ENCODE measurements around the gene CAPZA2. TPM values are rescaled to one million over a fixed set of nuclear protein-coding genes. Genes with fewer than 3 reads are reported as not detected.
A peak's percentile ranks its signal among the peaks of the same experiment; 100 is the strongest.

The CAPZA2 gene
- total and polyA plus RNA-seq, 9 of the 15 experiments (the other 6 are each of a cell fraction or from before 2014, with no cell fraction given) = 67.0 to 524 (median 176) TPM

DNA sequence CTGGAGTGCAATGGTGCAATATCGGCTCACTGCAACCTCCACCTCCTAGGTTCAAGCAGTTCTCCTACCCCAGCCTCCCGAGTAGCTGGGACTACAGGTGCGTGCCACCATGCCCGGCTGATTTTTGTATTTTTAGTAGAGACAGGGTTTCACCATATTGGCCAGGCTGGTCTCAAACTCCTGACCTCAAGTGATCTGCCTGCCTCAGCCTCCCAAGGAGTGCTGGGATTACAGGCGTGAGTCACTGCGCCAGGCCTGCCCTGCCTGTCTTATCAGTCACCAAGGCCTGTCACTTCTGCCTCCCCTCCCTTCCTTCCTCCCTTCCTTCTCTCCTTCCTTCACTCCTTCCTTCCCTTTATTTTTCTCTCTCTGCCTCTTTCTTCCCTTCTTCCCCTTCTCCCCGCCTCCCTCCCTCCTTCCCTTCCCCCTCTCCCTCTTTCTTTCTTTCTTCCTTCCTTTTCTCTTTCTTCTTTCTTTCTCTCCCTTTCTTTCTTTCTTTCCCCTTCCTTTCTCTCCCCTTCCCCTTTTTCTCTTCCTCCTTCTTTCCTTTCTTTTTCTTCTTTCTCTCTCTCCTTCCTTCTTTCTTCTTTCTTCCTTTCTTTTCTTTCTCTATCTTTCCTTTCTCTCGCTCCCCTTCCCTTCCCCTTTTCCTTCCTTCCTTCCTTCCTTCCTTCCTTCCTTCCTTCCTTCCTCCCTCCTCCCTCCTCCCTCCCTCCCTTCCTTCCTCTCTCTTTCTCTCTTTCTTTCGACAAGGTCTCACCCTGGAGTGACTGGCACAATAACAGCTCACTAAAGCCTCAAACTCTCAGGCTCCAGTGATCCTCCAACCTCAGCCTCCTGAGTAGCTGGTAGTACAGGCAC is 87.8 kb downstream of the CAPZA2 start (continued):
- TF ChIP-seq SRSF9 (IDR thresholded peaks at IDR 0.05; ENCODE audit: borderline replicate concordance, low read depth, low read length) (no peak), ILK (tag; IDR thresholded peaks at IDR 0.05; ENCODE audit: borderline replicate concordance, low read depth) (no peak; the same call in 1 of the 2 replicates), ILF3 (IDR thresholded peaks at IDR 0.05; ENCODE audit: borderline replicate concordance) (no peak), ZFP36 (IDR thresholded peaks at IDR 0.05; ENCODE audit: low read depth, low read length, partially characterized antibody) (no peak), ELF1 (tag; IDR thresholded peaks at IDR 0.05) (no peak), ZNF644 (tag; IDR thresholded peaks at IDR 0.05; ENCODE audit: low read depth) (no peak), NRF1 (conservative IDR thresholded peaks at IDR 0.05 in 1 of 2, IDR thresholded peaks at IDR 0.05 in 1 of 2) (peak; percentile 68 to 72), LEF1 (IDR thresholded peaks at IDR 0.05) (peak; percentile 96), TAF15 (IDR thresholded peaks at IDR 0.05; ENCODE audit: low read depth, low read length) (no peak), DMBX1 (CRISPR knock-in tag; IDR thresholded peaks at IDR 0.05; ENCODE audit: borderline replicate concordance) (0 out of 2 replicates have a peak, but pooled peaks have one; percentile 72), HIVEP1 (CRISPR knock-in tag; IDR thresholded peaks at IDR 0.05) (no peak), MCM3 (IDR thresholded peaks at IDR 0.05) (no peak), EP300 (IDR thresholded peaks at IDR 0.05; ENCODE audit: low read length) (peak; percentile 85), MCM7 (IDR thresholded peaks at IDR 0.05) (peak in 1 of 2 experiments; percentile 97; a peak in 2 of 4 replicates), RBM34 (IDR thresholded peaks at IDR 0.05; ENCODE audit: borderline replicate concordance, insufficient read depth, low read length) (no peak), RBM15 (IDR thresholded peaks at IDR 0.05; ENCODE audit: insufficient read depth, low read length) (no peak), ZNF507 (tag; conservative IDR thresholded peaks at IDR 0.05) (no peak), SMAD1 (IDR thresholded peaks at IDR 0.05; ENCODE audit: low read depth, low read length, partially characterized antibody) (no peak), FOXK2 (conservative IDR thresholded peaks at IDR 0.05 in 1 of 2, IDR thresholded peaks at IDR 0.05 in 1 of 2; ENCODE audit: low read depth in 2 of 2) (peak; percentile 65 to 83; a peak in 3 of 4 replicates), BACH1 (tag; IDR thresholded peaks at IDR 0.05) (no peak), SNIP1 (IDR thresholded peaks at IDR 0.05; ENCODE audit: low read depth) (peak; percentile 77), ZNF134 (CRISPR knock-in tag; conservative IDR thresholded peaks at IDR 0.05) (no peak), POLR2B (IDR thresholded peaks at IDR 0.05; ENCODE audit: low read depth, partially characterized antibody) (peak; percentile 64), MAFK (IDR thresholded peaks at IDR 0.05; ENCODE audit: low read length) (no peak)
- TF ChIP-seq, protein P1, sequence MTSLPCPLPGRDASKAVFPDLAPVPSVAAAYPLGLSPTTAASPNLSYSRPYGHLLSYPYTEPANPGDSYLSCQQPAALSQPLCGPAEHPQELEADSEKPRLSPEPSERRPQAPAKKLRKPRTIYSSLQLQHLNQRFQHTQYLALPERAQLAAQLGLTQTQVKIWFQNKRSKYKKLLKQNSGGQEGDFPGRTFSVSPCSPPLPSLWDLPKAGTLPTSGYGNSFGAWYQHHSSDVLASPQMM (CRISPR knock-in tag; IDR thresholded peaks at IDR 0.05) = no peak
- TF ChIP-seq, protein P2, sequence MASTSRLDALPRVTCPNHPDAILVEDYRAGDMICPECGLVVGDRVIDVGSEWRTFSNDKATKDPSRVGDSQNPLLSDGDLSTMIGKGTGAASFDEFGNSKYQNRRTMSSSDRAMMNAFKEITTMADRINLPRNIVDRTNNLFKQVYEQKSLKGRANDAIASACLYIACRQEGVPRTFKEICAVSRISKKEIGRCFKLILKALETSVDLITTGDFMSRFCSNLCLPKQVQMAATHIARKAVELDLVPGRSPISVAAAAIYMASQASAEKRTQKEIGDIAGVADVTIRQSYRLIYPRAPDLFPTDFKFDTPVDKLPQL (IDR thresholded peaks at IDR 0.05; ENCODE audit: extremely low read depth, insufficient read length) = no peak
- TF ChIP-seq, protein P3, sequence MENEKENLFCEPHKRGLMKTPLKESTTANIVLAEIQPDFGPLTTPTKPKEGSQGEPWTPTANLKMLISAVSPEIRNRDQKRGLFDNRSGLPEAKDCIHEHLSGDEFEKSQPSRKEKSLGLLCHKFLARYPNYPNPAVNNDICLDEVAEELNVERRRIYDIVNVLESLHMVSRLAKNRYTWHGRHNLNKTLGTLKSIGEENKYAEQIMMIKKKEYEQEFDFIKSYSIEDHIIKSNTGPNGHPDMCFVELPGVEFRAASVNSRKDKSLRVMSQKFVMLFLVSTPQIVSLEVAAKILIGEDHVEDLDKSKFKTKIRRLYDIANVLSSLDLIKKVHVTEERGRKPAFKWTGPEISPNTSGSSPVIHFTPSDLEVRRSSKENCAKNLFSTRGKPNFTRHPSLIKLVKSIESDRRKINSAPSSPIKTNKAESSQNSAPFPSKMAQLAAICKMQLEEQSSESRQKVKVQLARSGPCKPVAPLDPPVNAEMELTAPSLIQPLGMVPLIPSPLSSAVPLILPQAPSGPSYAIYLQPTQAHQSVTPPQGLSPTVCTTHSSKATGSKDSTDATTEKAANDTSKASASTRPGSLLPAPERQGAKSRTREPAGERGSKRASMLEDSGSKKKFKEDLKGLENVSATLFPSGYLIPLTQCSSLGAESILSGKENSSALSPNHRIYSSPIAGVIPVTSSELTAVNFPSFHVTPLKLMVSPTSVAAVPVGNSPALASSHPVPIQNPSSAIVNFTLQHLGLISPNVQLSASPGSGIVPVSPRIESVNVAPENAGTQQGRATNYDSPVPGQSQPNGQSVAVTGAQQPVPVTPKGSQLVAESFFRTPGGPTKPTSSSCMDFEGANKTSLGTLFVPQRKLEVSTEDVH (IDR thresholded peaks at IDR 0.05; ENCODE audit: low read depth, partially characterized antibody) = peak; percentile 85

Data from K562 (cell line).